ENCODE measurements around the gene SLC5A12.

DNA sequence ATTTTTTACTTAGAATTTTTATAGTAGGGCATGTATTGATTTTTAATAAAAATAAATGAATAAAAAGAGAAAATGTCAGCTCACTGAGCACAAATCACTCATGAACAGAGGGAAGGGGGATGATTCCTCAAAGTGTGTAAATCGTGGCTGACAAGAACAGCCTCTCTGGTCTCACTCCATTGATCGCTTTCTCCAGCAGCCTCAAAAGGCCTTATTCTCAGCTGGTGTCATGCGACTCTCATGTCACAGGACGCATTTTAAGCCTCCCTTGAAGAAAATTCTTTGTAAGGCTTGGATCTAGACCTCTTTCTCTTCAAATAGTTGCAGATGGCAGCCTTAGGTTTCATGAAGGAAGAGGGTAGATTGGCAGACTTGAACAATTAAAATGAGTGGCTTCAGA, 33.9 kb upstream of the SLC5A12 start:
- TF ChIP-seq EZH2 (IDR thresholded peaks at IDR 0.05; ENCODE audit: low read length): no peak
- TF ChIP-seq, protein P1, sequence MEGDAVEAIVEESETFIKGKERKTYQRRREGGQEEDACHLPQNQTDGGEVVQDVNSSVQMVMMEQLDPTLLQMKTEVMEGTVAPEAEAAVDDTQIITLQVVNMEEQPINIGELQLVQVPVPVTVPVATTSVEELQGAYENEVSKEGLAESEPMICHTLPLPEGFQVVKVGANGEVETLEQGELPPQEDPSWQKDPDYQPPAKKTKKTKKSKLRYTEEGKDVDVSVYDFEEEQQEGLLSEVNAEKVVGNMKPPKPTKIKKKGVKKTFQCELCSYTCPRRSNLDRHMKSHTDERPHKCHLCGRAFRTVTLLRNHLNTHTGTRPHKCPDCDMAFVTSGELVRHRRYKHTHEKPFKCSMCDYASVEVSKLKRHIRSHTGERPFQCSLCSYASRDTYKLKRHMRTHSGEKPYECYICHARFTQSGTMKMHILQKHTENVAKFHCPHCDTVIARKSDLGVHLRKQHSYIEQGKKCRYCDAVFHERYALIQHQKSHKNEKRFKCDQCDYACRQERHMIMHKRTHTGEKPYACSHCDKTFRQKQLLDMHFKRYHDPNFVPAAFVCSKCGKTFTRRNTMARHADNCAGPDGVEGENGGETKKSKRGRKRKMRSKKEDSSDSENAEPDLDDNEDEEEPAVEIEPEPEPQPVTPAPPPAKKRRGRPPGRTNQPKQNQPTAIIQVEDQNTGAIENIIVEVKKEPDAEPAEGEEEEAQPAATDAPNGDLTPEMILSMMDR (optimal IDR thresholded peaks at IDR 0.05 in 1 of 3, IDR thresholded peaks at IDR 0.05 in 1 of 3, conservative IDR thresholded peaks at IDR 0.05 in 1 of 3; ENCODE audit: extremely low read depth in 1 of 3, insufficient read depth in 2 of 3, low read length in 3 of 3): no peak
